Fibroblast of villous mesenchyme (primary cell): Measurements from ENCODE around the gene LAMB4. TPM values are rescaled to one million over a fixed set of nuclear protein-coding genes. Genes with fewer than 3 reads are reported as not detected.

Source experiments
- DNase-seq: peaks from one replicate; pipeline ENCODE4 v3.0.0-alpha.2; 2010; ENCODE audit warnings: low read depth
- H3K4me3 ChIP-seq: 2 replicates; pipeline ENCODE4 v1.5.1; 2011; ENCODE audit warnings: low read depth, mild to moderate bottlenecking, low read length
- CTCF ChIP-seq: IDR thresholded peaks from 2 replicates; pipeline ENCODE4 v1.5.1; 2012; ENCODE audit warnings: low read depth, mild to moderate bottlenecking, low read length; ENCODE audit not compliant: insufficient read depth
- total RNA-seq: library from RNA; depleted of rRNA; stranded (reverse); fragments of >200 nt; gene quantifications from 2 replicates; pipeline ENCODE4 v1.2.3, GENCODE V29; 2012

The LAMB4 gene
- total RNA-seq, 1 donor = under 0.01 TPM

- DNase-seq = no peak
- peak overlapping the region; percentile 96 for H3K4me3 ChIP-seq
- no peak for TF ChIP-seq CTCF
Observed at GRCh38 chr7:108003599-108003935, 126.6 kb downstream of the LAMB4 start.

- H3K4me3 ChIP-seq = peak within 1 kb of the TSS; percentile 96
- peak; percentile 88 for DNase-seq
- TF ChIP-seq CTCF = no peak
Observed at GRCh38 chr7:108002726-108003598, 127.2 kb downstream of the LAMB4 start, which contains the start of gene LAMB1. Gene LAMB1, minus strand, starts transcription at chr7:108003161. Its CDS starts 276 bp downstream, at chr7:108002885.

GRCh38 chr7:108001764-108002725 is 128.1 kb downstream of the LAMB4 start:
- no peak for TF ChIP-seq CTCF
- peak overlapping the region; percentile 96 for H3K4me3 ChIP-seq
- no peak for DNase-seq

- DNase-seq = peak; percentile 65
- peak overlapping the region; percentile 96 for H3K4me3 ChIP-seq
- peak; percentile 30 for TF ChIP-seq CTCF
Observed at GRCh38 chr7:108000875-108001763, 129.0 kb downstream of the LAMB4 start.

- TF ChIP-seq CTCF = no peak
- H3K4me3 ChIP-seq = peak overlapping the region; percentile 96
- peak; percentile 58 for DNase-seq
Observed at GRCh38 chr7:107999779-108000560, 130.2 kb downstream of the LAMB4 start.
